Measurements from ENCODE around the gene SCNN1B. TPM values are rescaled to one million over a fixed set of nuclear protein-coding genes. Genes with fewer than 3 reads are reported as not detected.
"Not testable (repeated sequence)": the region's sequence is repeated elsewhere in the genome, so short reads cannot be mapped to it uniquely, and the experiment has no call there.

Gene SCNN1B
- total RNA-seq (not detected), polyA plus RNA-seq (not detected)

- Mint-ChIP-seq H3K27me3 (peaks cover 12 to 50% of the 10 kb centered on the region in 2 donors), H3K4me1 (peaks cover 6 to 11% (median 10%) of the 10 kb centered on the region in 3 donors), H3K36me3 (peaks cover 0 to 4% (median 0%) of the 10 kb centered on the region in 3 donors), H3K27ac (peak within 1 kb of the TSS in 1 of 8 donors; percentile 36), H3K9me3 (peaks cover 0 to 4% (median 0%) of the 10 kb centered on the region in 5 donors), H3K4me3 (peak within 1 kb of the TSS in 2 of 7 donors; percentile 11 to 76)
- POLR2A ChIA-PET, result no interaction called here
- Histone ChIP-seq H3K27me3 (ENCODE audit: insufficient read depth, low read length, poor library complexity, severe bottlenecking) (no peaks in the 10 kb centered on the region), H3K4me3 (ENCODE audit: low read length) (no peak within 1 kb of the TSS), H3K9me3 (ENCODE audit: low read length) (no peaks in the 10 kb centered on the region), H3K27ac (ENCODE audit: low read depth, low read length) (no peak within 1 kb of the TSS), H3K36me3 (ENCODE audit: insufficient read depth, low read length) (no peaks in the 10 kb centered on the region), H3K4me1 (ENCODE audit: insufficient read depth, low read length) (no peaks in the 10 kb centered on the region)
- CTCF ChIA-PET, result no interaction called here
- DNase-seq, result no peak
These were observed at the start of gene SCNN1B for GRCh38 chr16:23302045-23302956. Gene SCNN1B (plus strand): TSS chr16:23302302. CDS start chr16:23348600, 46,298 bp downstream.

- CTCF ChIA-PET, result no interaction called here
- DNase-seq, result no peak
- Histone ChIP-seq H3K9me3 (ENCODE audit: low read length) (no peaks in the 10 kb centered on the region), H3K4me3 (ENCODE audit: low read length) (no peak overlapping the region), H3K27me3 (ENCODE audit: insufficient read depth, low read length, poor library complexity, severe bottlenecking) (no peaks in the 10 kb centered on the region), H3K27ac (ENCODE audit: low read depth, low read length) (no peak overlapping the region), H3K36me3 (ENCODE audit: insufficient read depth, low read length) (no peaks in the 10 kb centered on the region), H3K4me1 (ENCODE audit: insufficient read depth, low read length) (no peaks in the 10 kb centered on the region)
- POLR2A ChIA-PET, result no interaction called here
- Mint-ChIP-seq H3K4me1 (no peaks in the 10 kb centered on the region), H3K27me3 (peaks cover 2 to 24% of the 10 kb centered on the region in 2 donors), H3K27ac (no peak overlapping the region), H3K9me3 (peaks cover 0 to 4% (median 2%) of the 10 kb centered on the region in 5 donors), H3K4me3 (no peak overlapping the region), H3K36me3 (no peaks in the 10 kb centered on the region)
These were observed 49.8 kb upstream of the SCNN1B start for GRCh38 chr16:23252310-23252709.

GRCh38 chr16:23253650-23254049 is 48.5 kb upstream of the SCNN1B start:
- H3K36me3 Mint-ChIP-seq; POLR2A ChIA-PET; CTCF ChIA-PET; H3K9me3 ChIP-seq (ENCODE audit: low read length); H3K9me3 Mint-ChIP-seq; H3K27me3 ChIP-seq (ENCODE audit: insufficient read depth, low read length, poor library complexity, severe bottlenecking); H3K27ac ChIP-seq (ENCODE audit: low read depth, low read length); H3K4me3 Mint-ChIP-seq; H3K4me3 ChIP-seq (ENCODE audit: low read length); H3K4me1 ChIP-seq (ENCODE audit: insufficient read depth, low read length); H3K36me3 ChIP-seq (ENCODE audit: insufficient read depth, low read length); H3K4me1 Mint-ChIP-seq; H3K27ac Mint-ChIP-seq; DNase-seq: not testable (repeated sequence)
- H3K27me3 Mint-ChIP-seq, result peaks cover 4 to 21% of the 10 kb centered on the region in 2 donors

GRCh38 chr16:23254338-23254737 is 47.8 kb upstream of the SCNN1B start:
- ChIA-PET POLR2A (no interaction called here), CTCF (no interaction called here)
- no peaks in the 10 kb centered on the region for H3K4me1 ChIP-seq (ENCODE audit: insufficient read depth, low read length)
- peaks cover 4 to 21% of the 10 kb centered on the region in 2 donors for H3K27me3 Mint-ChIP-seq
- H3K4me1 Mint-ChIP-seq, result no peaks in the 10 kb centered on the region
- no peak overlapping the region for H3K27ac Mint-ChIP-seq
- H3K9me3 ChIP-seq (ENCODE audit: low read length), result no peaks in the 10 kb centered on the region
- H3K36me3 Mint-ChIP-seq, result no peaks in the 10 kb centered on the region
- no peaks in the 10 kb centered on the region for H3K27me3 ChIP-seq (ENCODE audit: insufficient read depth, low read length, poor library complexity, severe bottlenecking)
- no peak overlapping the region for H3K27ac ChIP-seq (ENCODE audit: low read depth, low read length)
- H3K9me3 Mint-ChIP-seq, result peaks cover 0 to 4% (median 2%) of the 10 kb centered on the region in 5 donors
- H3K4me3 ChIP-seq (ENCODE audit: low read length), result no peak overlapping the region
- DNase-seq, result no peak
- H3K36me3 ChIP-seq (ENCODE audit: insufficient read depth, low read length), result no peaks in the 10 kb centered on the region
- no peak overlapping the region for H3K4me3 Mint-ChIP-seq

GRCh38 chr16:23255000-23255399 is 47.1 kb upstream of the SCNN1B start:
- H3K9me3 ChIP-seq (ENCODE audit: low read length), result no peaks in the 10 kb centered on the region
- Mint-ChIP-seq H3K27ac (no peak overlapping the region), H3K36me3 (no peaks in the 10 kb centered on the region), H3K4me3 (no peak overlapping the region), H3K9me3 (peaks cover 0 to 4% (median 0%) of the 10 kb centered on the region in 5 donors), H3K27me3 (peaks cover 4 to 17% of the 10 kb centered on the region in 2 donors), H3K4me1 (no peaks in the 10 kb centered on the region)
- ChIA-PET POLR2A (no interaction called here), CTCF (no interaction called here)
- no peaks in the 10 kb centered on the region for H3K36me3 ChIP-seq (ENCODE audit: insufficient read depth, low read length)
- H3K27ac ChIP-seq (ENCODE audit: low read depth, low read length), result no peak overlapping the region
- H3K4me3 ChIP-seq (ENCODE audit: low read length), result no peak overlapping the region
- no peak for DNase-seq
- no peaks in the 10 kb centered on the region for H3K27me3 ChIP-seq (ENCODE audit: insufficient read depth, low read length, poor library complexity, severe bottlenecking)
- no peaks in the 10 kb centered on the region for H3K4me1 ChIP-seq (ENCODE audit: insufficient read depth, low read length)

- Histone ChIP-seq H3K36me3 (ENCODE audit: insufficient read depth, low read length) (no peaks in the 10 kb centered on the region), H3K27me3 (ENCODE audit: insufficient read depth, low read length, poor library complexity, severe bottlenecking) (no peaks in the 10 kb centered on the region), H3K27ac (ENCODE audit: low read depth, low read length) (no peak overlapping the region), H3K4me1 (ENCODE audit: insufficient read depth, low read length) (no peaks in the 10 kb centered on the region), H3K9me3 (ENCODE audit: low read length) (no peaks in the 10 kb centered on the region), H3K4me3 (ENCODE audit: low read length) (no peak overlapping the region)
- H3K9me3 Mint-ChIP-seq, result peaks cover 0 to 3% (median 0%) of the 10 kb centered on the region in 5 donors
- H3K27ac Mint-ChIP-seq, result no peak overlapping the region
- no peak overlapping the region for H3K4me3 Mint-ChIP-seq
- H3K4me1 Mint-ChIP-seq, result no peaks in the 10 kb centered on the region
- DNase-seq, result no peak
- peaks cover 2 to 11% of the 10 kb centered on the region in 2 donors for H3K27me3 Mint-ChIP-seq
- no peaks in the 10 kb centered on the region for H3K36me3 Mint-ChIP-seq
- CTCF ChIA-PET, result no interaction called here
- POLR2A ChIA-PET, result no interaction called here
These were observed 45.7 kb upstream of the SCNN1B start for GRCh38 chr16:23256440-23256839.

- Histone ChIP-seq H3K4me1 (ENCODE audit: insufficient read depth, low read length) (no peaks in the 10 kb centered on the region), H3K27ac (ENCODE audit: low read depth, low read length) (no peak overlapping the region), H3K36me3 (ENCODE audit: insufficient read depth, low read length) (no peaks in the 10 kb centered on the region), H3K4me3 (ENCODE audit: low read length) (no peak overlapping the region), H3K9me3 (ENCODE audit: low read length) (no peaks in the 10 kb centered on the region), H3K27me3 (ENCODE audit: insufficient read depth, low read length, poor library complexity, severe bottlenecking) (no peaks in the 10 kb centered on the region)
- Mint-ChIP-seq H3K4me1 (no peaks in the 10 kb centered on the region), H3K36me3 (no peaks in the 10 kb centered on the region), H3K27me3 (peaks cover 2 to 11% of the 10 kb centered on the region in 2 donors), H3K9me3 (peaks cover 0 to 3% (median 0%) of the 10 kb centered on the region in 5 donors), H3K4me3 (no peak overlapping the region), H3K27ac (no peak overlapping the region)
- ChIA-PET POLR2A (no interaction called here), CTCF (no interaction called here)
- DNase-seq, result no peak
These were observed 44.4 kb upstream of the SCNN1B start for GRCh38 chr16:23257682-23258081.

GRCh38 chr16:23258919-23259237 is 43.2 kb upstream of the SCNN1B start:
- H3K9me3 Mint-ChIP-seq, result peaks cover 0 to 3% (median 0%) of the 10 kb centered on the region in 5 donors
- ChIA-PET CTCF (no interaction called here), POLR2A (no interaction called here)
- Histone ChIP-seq H3K9me3 (ENCODE audit: low read length) (no peaks in the 10 kb centered on the region), H3K36me3 (ENCODE audit: insufficient read depth, low read length) (no peaks in the 10 kb centered on the region), H3K27me3 (ENCODE audit: insufficient read depth, low read length, poor library complexity, severe bottlenecking) (no peaks in the 10 kb centered on the region), H3K4me3 (ENCODE audit: low read length) (no peak overlapping the region), H3K4me1 (ENCODE audit: insufficient read depth, low read length) (no peaks in the 10 kb centered on the region), H3K27ac (ENCODE audit: low read depth, low read length) (no peak overlapping the region)
- peaks cover 4 to 18% of the 10 kb centered on the region in 2 donors for H3K27me3 Mint-ChIP-seq
- no peak for DNase-seq
- no peaks in the 10 kb centered on the region for H3K4me1 Mint-ChIP-seq
- no peak overlapping the region for H3K4me3 Mint-ChIP-seq
- H3K27ac Mint-ChIP-seq, result peak overlapping the region in 1 of 8 donors; percentile 21
- H3K36me3 Mint-ChIP-seq, result no peaks in the 10 kb centered on the region

Data from CD8-positive, alpha-beta memory T cell (primary cell).